ENCODE data around the gene PSMB10.

Gene PSMB10

GRCh38 chr16:67909056-67909742 lies 27.5 kb downstream of the PSMB10 start:
- DNase-seq (ENCODE audit: low spot score) = no peak
- TF ChIP-seq CTCF (IDR thresholded peaks at IDR 0.05; ENCODE audit: extremely low read depth, missing control alignments) = no peak

DNA sequence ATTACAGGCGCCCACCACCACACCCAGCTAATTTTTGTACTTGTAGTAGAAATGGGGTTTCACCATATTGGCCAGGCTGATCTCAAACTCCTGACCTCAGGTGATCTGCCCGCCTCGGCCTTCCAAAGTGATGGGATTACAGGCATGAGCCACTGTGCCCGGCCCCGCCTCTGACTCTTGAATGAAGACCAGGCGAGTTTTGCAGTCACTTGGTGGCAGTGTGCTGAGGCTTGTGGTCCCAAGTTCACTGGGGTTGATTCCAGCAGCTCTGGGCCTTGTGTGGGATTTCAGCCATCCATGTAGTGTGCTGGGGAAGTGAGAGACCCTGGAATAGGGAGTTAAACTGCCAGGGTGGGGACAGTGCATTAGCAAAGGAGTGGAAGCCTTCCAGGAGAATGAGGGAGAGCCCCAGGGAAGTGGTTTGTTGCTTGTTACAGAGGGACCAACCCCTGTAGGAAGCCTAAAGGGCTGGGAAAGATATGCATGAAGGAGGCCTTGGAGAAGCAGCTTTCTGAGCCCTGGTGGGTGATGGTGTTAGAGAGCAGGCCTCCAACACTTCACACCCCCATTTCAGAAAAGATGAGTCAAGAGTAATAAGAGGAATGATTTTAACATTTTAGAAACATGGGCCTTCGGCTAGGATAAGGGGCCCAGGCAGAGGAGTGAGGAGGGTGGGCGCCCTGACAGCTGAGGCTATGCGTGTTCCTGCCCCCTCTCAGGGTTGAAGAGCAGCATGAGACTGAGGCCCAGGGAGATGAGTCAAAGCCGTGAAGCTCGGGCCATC lies 29.1 kb downstream of the PSMB10 start:
- DNase-seq (ENCODE audit: low spot score) = no peak
- no peak for TF ChIP-seq CTCF (IDR thresholded peaks at IDR 0.05; ENCODE audit: extremely low read depth, missing control alignments)

GRCh38 chr16:67902831-67903230 lies 33.8 kb downstream of the PSMB10 start:
- TF ChIP-seq CTCF (IDR thresholded peaks at IDR 0.05; ENCODE audit: extremely low read depth, missing control alignments) = no peak
- DNase-seq (ENCODE audit: low spot score) = no peak

DNA sequence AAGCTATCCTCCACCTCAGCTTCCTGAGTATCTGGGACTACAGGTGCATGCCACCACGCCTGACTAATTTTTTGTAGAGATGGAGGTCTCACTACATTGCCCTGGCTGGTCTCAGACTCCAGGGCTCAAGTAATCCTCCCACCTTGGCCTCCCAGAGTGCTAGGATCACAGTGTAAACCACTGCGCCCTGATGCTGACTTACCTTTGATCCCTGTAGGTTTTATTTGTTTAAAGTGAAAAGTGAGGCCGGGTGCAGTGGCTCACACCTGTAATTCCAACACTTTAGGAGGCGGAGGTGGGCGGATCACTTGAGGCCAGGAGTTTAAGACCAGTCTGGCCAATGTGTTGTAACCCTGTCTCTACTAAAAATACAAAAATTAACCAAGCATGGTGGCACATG lies 34.9 kb downstream of the PSMB10 start:
- DNase-seq (ENCODE audit: low spot score) = no peak
- TF ChIP-seq CTCF (IDR thresholded peaks at IDR 0.05; ENCODE audit: extremely low read depth, missing control alignments) = no peak

DNA sequence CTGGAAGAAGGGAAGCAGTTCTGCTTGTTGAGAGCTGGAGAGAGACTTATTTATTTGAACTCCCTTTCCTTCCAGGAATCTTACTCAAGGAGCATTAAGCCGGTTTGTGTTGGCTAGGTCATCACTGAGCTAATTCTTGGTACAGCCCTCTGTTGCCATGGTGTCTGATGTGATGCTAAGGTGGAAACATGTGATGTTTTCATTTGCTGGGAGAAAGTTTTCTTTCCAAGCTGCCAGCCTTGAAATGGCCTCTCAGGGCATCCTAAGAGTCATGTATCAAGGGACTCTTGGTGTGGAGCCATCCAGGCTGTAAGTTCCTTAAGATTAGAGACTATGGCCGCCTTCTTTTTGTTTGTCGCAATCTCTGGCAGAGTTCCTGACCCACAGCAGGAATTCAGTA lies 39.4 kb downstream of the PSMB10 start:
- no peak for DNase-seq (ENCODE audit: low spot score)
- no peak for TF ChIP-seq CTCF (IDR thresholded peaks at IDR 0.05; ENCODE audit: extremely low read depth, missing control alignments)

DNA sequence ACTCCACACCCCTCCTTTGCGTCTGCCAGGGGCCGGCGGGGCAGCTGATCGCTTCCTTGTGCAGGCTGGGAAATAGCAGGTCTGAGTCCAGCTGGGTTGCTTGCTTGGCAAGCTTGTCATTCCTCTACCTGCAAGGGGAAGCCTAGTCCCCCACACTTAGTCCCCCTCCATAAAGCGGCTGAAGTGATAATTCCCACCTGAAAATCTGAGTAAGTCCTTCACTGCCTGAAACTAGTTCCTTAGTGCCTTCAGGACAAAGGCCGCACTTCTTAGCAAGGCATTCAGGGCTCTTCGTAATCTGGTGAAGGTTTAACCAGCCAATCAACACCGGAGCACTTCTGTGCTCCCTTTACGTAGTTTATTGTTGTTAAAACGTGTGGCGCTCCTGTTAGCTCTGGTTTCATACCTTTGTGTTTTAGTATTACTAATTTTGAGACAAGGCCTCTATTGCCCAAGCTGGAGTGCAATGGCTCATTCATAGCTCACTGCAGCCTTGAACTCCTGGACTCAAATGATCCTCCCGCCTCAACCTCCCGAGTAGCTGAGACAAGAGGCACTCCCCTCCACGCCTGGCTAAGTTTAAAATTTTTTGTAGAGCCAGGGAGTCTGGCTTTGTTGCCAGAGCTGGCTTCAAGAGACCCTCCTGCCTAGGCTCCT lies 42.8 kb downstream of the PSMB10 start:
- no peak for DNase-seq (ENCODE audit: low spot score)
- TF ChIP-seq CTCF (IDR thresholded peaks at IDR 0.05; ENCODE audit: extremely low read depth, missing control alignments) = no peak

Measured in GM20000 (cell line).